ENCODE measurements around the gene ESYT3.

Gene ESYT3

DNA sequence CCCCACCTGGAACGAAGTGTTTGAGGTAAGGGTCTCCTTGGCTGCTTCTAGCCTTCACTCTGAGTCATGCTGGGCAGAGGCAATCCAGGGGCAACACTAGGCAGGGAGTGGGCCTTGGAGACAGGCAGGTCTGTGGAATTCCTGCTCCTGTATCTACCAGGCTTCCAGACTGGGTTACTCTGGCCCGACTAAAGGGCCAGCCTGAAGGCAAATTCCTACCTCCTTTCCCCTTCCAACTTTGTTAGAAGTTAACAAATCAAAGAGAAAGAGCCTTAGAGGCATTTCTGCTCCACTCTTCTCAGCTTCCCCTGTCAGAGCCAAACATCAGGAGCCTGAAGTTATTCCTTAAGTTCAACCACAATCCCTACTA is 30.1 kb downstream of the ESYT3 start:
- Mint-ChIP-seq H3K27ac (no peak overlapping the region), H3K4me3 (no peak overlapping the region), H3K27me3 (ENCODE audit: low read depth) (peaks cover 9% of the 10 kb centered on the region), H3K36me3 (ENCODE audit: low read depth) (no peaks in the 10 kb centered on the region), H3K4me1 (peaks cover 37% of the 10 kb centered on the region), H3K9me3 (no peaks in the 10 kb centered on the region)
- TF ChIP-seq, protein P1, sequence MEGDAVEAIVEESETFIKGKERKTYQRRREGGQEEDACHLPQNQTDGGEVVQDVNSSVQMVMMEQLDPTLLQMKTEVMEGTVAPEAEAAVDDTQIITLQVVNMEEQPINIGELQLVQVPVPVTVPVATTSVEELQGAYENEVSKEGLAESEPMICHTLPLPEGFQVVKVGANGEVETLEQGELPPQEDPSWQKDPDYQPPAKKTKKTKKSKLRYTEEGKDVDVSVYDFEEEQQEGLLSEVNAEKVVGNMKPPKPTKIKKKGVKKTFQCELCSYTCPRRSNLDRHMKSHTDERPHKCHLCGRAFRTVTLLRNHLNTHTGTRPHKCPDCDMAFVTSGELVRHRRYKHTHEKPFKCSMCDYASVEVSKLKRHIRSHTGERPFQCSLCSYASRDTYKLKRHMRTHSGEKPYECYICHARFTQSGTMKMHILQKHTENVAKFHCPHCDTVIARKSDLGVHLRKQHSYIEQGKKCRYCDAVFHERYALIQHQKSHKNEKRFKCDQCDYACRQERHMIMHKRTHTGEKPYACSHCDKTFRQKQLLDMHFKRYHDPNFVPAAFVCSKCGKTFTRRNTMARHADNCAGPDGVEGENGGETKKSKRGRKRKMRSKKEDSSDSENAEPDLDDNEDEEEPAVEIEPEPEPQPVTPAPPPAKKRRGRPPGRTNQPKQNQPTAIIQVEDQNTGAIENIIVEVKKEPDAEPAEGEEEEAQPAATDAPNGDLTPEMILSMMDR (IDR thresholded peaks at IDR 0.05; ENCODE audit: unreplicated experiment in 3 of 3): no peak

DNA sequence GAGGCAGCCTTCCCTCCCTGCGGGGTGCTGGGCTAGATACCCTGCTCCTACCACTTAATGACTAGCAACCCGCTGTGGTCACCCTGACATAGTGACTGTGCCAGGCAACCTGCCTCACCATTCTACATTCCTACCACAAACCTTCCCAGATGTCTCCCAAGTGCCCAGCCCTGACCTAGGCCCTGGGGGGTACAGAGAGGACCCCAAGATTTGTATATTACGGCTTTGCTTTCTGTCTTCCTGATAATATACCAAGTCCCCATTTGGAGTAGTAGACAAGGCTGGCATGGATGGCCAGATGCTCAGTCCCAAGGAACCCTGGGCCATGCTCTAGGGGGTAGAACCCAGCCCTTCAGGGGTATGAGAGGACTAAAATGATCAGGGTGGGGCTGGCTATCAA is 31.0 kb downstream of the ESYT3 start:
- no peak overlapping the region for H3K27ac Mint-ChIP-seq
- H3K27me3 Mint-ChIP-seq (ENCODE audit: low read depth): peaks cover 9% of the 10 kb centered on the region
- TF ChIP-seq, protein P1 (IDR thresholded peaks at IDR 0.05; ENCODE audit: unreplicated experiment in 3 of 3): no peak
- H3K36me3 Mint-ChIP-seq (ENCODE audit: low read depth): no peaks in the 10 kb centered on the region
- peaks cover 35% of the 10 kb centered on the region for H3K4me1 Mint-ChIP-seq
- no peak overlapping the region for H3K4me3 Mint-ChIP-seq
- H3K9me3 Mint-ChIP-seq: no peaks in the 10 kb centered on the region

DNA sequence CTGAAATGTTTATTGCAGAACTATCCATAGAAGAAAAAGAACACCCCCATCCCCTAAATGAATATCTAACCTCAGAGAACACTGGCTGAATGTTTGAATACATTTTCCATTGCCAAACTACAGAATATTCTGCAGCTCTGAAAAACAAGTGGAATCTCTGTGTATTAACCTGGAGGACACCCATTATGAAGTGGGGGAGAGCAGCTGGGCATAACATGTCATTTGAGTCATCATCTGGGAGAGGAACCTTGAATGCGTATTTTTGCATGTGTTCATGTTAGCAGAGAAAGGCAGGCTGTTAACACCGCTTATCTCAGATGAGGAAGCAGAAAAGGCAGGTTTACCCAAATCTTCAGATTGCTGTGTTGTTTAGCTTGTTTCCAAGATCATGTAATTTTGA is 31.5 kb downstream of the ESYT3 start:
- Mint-ChIP-seq H3K27ac (no peak overlapping the region), H3K4me1 (peaks cover 35% of the 10 kb centered on the region), H3K4me3 (no peak overlapping the region), H3K36me3 (ENCODE audit: low read depth) (no peaks in the 10 kb centered on the region), H3K27me3 (ENCODE audit: low read depth) (peaks cover 9% of the 10 kb centered on the region), H3K9me3 (no peaks in the 10 kb centered on the region)
- TF ChIP-seq, protein P1 (IDR thresholded peaks at IDR 0.05; ENCODE audit: unreplicated experiment in 3 of 3): no peak

DNA sequence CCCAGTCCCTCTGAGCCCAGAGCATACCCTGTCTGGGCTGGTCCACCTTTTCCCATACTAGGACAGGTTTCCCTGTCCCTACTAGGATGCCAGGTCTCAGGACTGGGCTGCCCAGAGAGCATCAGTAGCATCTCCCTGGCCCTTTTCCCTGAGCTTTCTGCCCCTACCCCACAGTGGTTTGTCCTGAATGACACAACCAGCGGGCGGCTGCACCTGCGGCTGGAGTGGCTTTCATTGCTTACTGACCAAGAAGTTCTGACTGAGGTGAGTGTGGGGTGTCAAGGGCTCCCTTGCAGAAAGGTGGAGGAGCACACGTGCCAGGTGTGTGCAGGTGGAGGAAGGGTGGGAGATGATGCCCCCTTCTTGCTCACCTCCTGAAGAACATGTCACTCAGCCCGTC is 33.5 kb downstream of the ESYT3 start:
- Mint-ChIP-seq H3K27ac (no peak overlapping the region), H3K9me3 (no peaks in the 10 kb centered on the region), H3K27me3 (ENCODE audit: low read depth) (no peaks in the 10 kb centered on the region), H3K4me1 (peaks cover 35% of the 10 kb centered on the region), H3K36me3 (ENCODE audit: low read depth) (no peaks in the 10 kb centered on the region), H3K4me3 (no peak overlapping the region)
- TF ChIP-seq, protein P1 (IDR thresholded peaks at IDR 0.05; ENCODE audit: unreplicated experiment in 3 of 3): no peak

DNA sequence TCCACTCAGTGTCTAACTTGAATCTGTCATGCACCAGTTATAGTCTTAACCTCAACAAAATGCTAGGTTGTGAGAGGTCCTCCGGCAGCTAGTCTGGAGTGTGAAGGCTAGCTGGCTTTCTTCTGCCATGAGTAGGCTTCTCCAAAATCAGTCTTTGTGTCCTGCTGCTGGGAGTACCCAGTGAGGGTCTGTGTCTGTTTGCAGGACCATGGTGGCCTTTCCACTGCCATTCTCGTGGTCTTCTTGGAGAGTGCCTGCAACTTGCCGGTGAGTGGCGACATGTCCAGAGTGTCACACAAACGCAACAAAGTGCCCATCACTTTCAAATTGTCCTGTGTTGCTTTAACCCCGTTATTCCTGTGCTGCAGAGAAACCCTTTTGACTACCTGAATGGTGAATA is 34.0 kb downstream of the ESYT3 start:
- TF ChIP-seq, protein P1 (IDR thresholded peaks at IDR 0.05; ENCODE audit: unreplicated experiment in 3 of 3): no peak
- Mint-ChIP-seq H3K4me1 (peaks cover 33% of the 10 kb centered on the region), H3K27me3 (ENCODE audit: low read depth) (no peaks in the 10 kb centered on the region), H3K36me3 (ENCODE audit: low read depth) (no peaks in the 10 kb centered on the region), H3K27ac (no peak overlapping the region), H3K4me3 (no peak overlapping the region), H3K9me3 (no peaks in the 10 kb centered on the region)

DNA sequence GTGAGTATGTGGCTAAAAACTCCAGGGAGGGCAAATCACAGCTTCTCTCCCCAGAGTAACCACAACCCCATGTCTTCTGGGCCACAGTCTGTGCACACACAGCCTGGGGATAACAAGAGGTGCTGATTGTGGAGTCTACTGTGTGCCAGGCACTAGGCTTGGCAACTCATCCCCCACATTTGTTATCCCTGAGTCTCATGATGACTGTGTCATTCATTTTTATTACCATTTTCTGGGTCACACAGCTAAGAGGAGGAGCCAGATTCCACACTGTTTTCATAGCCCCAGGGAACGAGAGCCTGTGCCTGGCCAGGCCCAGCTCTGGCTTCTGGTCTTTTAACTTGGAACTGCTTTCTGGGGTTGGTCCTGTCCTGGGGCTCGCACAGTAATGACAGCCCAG is 34.5 kb downstream of the ESYT3 start:
- TF ChIP-seq, protein P1 (IDR thresholded peaks at IDR 0.05; ENCODE audit: unreplicated experiment in 3 of 3): no peak
- Mint-ChIP-seq H3K4me3 (no peak overlapping the region), H3K9me3 (no peaks in the 10 kb centered on the region), H3K4me1 (peaks cover 28% of the 10 kb centered on the region), H3K27ac (no peak overlapping the region), H3K27me3 (ENCODE audit: low read depth) (no peaks in the 10 kb centered on the region), H3K36me3 (ENCODE audit: low read depth) (no peaks in the 10 kb centered on the region)
